ENCODE data around the gene DMD.

DNA sequence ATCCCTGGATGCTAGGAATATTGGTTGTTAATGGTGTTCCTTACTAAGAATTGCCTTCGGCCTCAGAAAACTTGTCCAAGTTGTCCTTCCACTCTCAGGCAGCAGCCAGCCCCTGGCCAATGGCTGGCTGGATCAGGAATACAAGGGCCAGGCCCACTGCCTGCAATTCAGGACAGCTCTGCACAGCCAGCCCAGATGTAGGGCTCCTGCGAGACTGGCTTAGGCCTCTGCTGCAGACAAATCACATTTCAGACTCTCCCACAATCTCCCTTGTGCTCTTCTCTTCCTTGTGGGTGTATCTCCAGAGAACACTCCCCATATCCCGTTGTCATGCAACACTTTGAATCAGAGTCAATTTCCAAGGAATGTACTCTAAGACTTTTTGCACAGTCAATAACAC, 1391.9 kb downstream of the DMD start:
- no peak for TF ChIP-seq CTCF (IDR thresholded peaks at IDR 0.05; ENCODE audit: low read depth, low read length)
- TF ChIP-seq EZH2phosphoT487 (IDR thresholded peaks at IDR 0.05; ENCODE audit: low read depth), result no peak

Data from OCI-LY3 (cell line).